WERI-Rb-1 (cell line): Measurements from ENCODE around the gene NES.

ENCODE experiments used
- DNase-seq: peaks from one replicate; pipeline ENCODE4 v3.0.0-alpha.2; 2020
- H3K27ac ChIP-seq: fragments of 250-450 bp; sonication (Bioruptor Pico); 2 replicates; pipeline ENCODE4 v1.5.1; 2020; ENCODE audit warnings: mild to moderate bottlenecking, moderate library complexity
- H3K27me3 ChIP-seq: fragments of 250-450 bp; sonication (Bioruptor Pico); 2 replicates; pipeline ENCODE4 v1.5.1; 2021; ENCODE audit warnings: mild to moderate bottlenecking, low read depth, moderate library complexity; ENCODE audit not compliant: insufficient read depth, severe bottlenecking
- H3K36me3 ChIP-seq: fragments of 250-450 bp; sonication (Bioruptor Pico); 2 replicates; pipeline ENCODE4 v1.5.1; 2020; ENCODE audit warnings: mild to moderate bottlenecking, moderate library complexity
- H3K4me3 ChIP-seq: 2 replicates; pipeline ENCODE4 v1.5.1; 2011; ENCODE audit warnings: low read depth, mild to moderate bottlenecking, control low read depth, low read length
- H3K9me3 ChIP-seq: fragments of 250-450 bp; sonication (Bioruptor Pico); 2 replicates; pipeline ENCODE4 v1.5.1; 2021; ENCODE audit warnings: mild to moderate bottlenecking, moderate library complexity; ENCODE audit not compliant: severe bottlenecking
- TF ChIP-seq, protein P1 (sequence below): IDR thresholded peaks from 2 replicates; pipeline ENCODE4 v1.5.1; 2011; ENCODE audit warnings: low read depth, mild to moderate bottlenecking, control low read depth, inconsistent platforms, low read length

The NES gene

DNA sequence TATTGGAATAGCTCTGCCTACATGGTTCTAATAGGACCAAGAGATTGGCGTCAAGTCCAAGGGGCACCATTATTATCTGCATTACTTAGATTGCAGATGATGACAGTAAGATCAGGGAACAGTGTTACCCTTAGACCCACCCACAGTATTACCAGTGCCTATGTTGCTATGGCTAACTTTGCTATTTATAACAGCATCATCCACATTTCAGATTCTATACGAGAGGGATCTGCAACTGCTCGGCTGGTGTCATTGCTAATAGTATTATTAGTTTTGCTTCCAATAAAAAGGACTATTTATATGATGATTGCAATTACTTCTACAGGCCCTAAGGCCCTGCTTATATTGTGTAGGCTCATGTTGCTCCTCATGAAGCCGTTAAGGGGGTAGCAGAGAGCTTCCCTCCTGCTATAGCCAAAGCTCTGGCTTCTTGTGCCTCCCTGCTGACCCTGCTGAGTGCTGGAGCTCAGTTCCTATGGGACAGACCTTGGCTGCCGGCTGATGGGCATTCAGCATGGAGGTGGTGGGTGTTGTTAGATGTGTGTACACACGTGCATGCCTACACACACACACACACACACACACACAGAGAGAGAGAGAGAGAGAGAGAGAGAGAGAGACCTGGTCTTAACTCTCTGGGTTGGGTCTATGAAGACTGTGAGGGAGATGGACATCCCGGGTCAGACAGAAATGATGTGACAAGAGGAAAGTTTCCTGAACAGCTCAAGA lies 34.0 kb downstream of the NES start:
- H3K9me3 ChIP-seq: no peaks in the 10 kb centered on the region
- H3K27me3 ChIP-seq: peaks cover 5% of the 10 kb centered on the region

DNA sequence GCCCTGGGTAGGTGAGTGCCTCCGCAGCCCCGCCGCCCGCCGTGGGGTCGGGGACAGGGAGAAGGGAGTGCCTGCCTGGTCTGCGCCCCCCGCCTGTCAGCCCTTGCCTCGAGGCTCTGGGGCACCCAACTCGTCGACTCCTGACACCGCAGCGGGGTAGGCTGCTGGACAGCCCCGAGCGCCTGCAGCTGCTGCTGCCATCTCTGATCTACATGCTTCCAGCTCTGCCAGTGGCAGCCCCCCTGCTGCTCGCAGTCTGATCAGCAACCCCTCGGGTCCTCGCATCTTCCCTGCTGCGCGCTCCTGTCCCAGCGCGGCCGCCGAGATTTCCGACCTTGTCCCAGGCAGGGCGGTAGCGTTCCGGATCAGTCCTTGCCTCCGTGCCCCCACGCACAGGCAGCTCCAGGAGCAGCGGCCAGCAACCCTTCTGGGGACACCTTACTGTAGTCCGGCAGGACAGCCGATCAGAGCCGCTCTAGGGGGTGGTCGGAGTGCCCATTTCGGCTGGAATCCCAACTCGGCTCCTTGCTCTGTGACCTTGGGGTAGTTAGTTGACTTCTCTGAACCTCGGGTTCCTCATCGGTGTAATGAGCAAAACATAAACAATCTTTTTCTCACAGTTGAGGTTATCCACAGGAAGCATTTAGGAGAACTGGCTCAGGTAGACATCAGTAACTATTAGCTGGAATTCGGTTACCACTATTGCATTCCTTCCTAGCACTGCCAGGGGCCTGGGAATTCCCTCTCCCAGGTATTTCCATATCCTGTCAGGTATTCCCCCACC lies 34.8 kb downstream of the NES start:
- peak overlapping the region; percentile 49 for H3K4me3 ChIP-seq
- H3K9me3 ChIP-seq: no peaks in the 10 kb centered on the region
- no peak for DNase-seq
- H3K27me3 ChIP-seq: peaks cover 5% of the 10 kb centered on the region
- TF ChIP-seq, protein P1, sequence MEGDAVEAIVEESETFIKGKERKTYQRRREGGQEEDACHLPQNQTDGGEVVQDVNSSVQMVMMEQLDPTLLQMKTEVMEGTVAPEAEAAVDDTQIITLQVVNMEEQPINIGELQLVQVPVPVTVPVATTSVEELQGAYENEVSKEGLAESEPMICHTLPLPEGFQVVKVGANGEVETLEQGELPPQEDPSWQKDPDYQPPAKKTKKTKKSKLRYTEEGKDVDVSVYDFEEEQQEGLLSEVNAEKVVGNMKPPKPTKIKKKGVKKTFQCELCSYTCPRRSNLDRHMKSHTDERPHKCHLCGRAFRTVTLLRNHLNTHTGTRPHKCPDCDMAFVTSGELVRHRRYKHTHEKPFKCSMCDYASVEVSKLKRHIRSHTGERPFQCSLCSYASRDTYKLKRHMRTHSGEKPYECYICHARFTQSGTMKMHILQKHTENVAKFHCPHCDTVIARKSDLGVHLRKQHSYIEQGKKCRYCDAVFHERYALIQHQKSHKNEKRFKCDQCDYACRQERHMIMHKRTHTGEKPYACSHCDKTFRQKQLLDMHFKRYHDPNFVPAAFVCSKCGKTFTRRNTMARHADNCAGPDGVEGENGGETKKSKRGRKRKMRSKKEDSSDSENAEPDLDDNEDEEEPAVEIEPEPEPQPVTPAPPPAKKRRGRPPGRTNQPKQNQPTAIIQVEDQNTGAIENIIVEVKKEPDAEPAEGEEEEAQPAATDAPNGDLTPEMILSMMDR: 0 out of 2 replicates have a peak, but pooled peaks have one; percentile 0
- no peaks in the 10 kb centered on the region for H3K36me3 ChIP-seq
- H3K27ac ChIP-seq: no peak overlapping the region

More for the DNA sequence above, 34.0 kb downstream of the NES start:
- TF ChIP-seq, protein P1: peak; percentile 11; the same call in 1 of the 2 replicates
- no peak for DNase-seq
- H3K4me3 ChIP-seq: no peak overlapping the region
- no peaks in the 10 kb centered on the region for H3K36me3 ChIP-seq
- H3K27ac ChIP-seq: no peak overlapping the region

DNA sequence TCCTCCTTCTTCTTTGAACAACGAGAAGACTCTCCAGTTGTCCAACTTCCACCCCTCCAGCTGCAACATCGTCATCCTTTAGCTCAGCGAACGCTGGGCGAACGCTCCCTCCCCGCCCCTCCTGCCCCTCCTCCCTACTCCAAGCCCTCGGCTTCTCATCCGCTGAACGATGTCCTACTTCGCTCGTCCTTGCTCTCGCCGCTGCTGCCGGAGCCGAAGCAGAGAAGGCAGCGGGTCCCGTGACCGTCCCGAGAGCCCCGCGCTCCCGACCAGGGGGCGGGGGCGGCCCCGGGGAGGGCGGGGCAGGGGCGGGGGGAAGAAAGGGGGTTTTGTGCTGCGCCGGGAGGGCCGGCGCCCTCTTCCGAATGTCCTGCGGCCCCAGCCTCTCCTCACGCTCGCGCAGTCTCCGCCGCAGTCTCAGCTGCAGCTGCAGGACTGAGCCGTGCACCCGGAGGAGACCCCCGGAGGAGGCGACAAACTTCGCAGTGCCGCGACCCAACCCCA lies 35.4 kb downstream of the NES start, which contains the start of gene BCAN:
BCAN (plus strand) TSS at position 357 of the 504 bp plus-strand sequence. CDS start 3,938 bp downstream, outside the sequence.
- Histone ChIP-seq H3K36me3 (no peaks in the 10 kb centered on the region), H3K27ac (no peak within 1 kb of the TSS), H3K9me3 (no peaks in the 10 kb centered on the region), H3K27me3 (peaks cover 5% of the 10 kb centered on the region), H3K4me3 (peak within 1 kb of the TSS; percentile 49)
- TF ChIP-seq, protein P1: peak; percentile 10; the same call in 1 of the 2 replicates
- peak; percentile 87 for DNase-seq

DNA sequence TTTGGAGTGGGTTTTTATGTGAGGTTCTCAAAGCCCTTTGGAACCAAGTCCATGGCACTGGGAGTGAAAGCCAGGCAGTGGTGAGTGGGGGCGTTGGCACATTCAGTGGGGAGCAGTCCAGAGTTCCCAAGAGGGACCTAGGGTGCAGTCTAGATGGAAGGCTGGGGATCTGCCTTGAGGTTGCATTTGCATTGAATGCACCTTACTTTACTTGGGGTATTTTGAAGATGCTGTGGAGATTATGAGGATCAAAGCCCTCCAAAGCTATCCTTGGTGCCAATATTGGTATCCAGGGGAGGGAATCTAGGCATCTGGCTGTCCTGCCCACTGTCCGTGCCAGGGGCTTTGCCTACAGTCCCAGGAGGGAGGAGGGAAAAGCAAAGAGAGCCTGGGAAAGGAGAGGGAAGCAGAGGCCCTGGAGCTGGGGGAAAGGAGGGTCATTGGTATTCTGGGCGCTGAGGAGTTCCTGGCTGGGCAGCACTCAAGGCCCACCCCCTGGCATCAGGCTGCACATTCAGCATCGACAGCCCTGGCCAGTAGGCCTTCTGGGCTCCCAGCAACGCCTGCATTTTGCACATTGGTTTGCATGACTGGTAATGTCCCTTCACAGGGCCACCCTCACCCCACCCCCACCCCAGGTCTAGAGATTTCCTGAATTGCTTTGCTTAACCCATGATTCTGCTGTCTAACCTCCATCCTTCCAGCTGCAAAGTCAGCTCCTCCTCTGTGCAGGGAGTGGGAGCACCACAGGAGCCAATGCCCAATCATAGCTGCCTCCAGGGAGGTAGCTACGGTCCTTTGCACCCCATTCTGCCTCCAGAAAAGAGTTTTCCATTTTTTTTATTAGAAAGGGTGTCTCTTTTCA lies 36.1 kb downstream of the NES start:
- Histone ChIP-seq H3K9me3 (no peaks in the 10 kb centered on the region), H3K36me3 (no peaks in the 10 kb centered on the region), H3K27ac (no peak overlapping the region), H3K4me3 (peak overlapping the region; percentile 49), H3K27me3 (peaks cover 5% of the 10 kb centered on the region)
- TF ChIP-seq, protein P1: no peak
- no peak for DNase-seq

DNA sequence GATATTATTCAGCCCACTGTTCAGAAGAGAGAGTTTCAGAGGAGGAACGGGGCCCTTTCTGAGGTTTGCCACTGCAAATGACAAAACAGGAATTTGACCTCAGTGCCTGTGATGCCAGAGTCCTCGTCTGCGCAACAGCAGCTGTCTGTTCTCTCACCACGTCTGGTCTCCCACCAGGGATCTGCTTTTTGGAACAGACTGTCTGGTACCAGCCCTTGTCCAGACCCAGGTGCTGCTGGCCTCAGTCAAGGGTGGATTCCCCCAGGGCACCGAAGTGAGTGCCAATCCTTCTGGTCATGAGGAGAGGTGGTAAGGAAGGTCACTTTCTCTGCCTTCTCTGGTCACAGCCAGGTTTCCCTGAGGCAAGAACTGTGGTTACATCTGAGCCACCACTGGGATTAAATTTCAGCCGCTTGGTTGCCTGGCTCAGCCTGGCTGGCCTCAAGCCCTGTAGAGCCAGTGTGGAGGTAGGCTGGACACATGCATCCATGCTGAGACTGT lies 37.6 kb downstream of the NES start:
- Histone ChIP-seq H3K27ac (no peak overlapping the region), H3K4me3 (no peak overlapping the region), H3K9me3 (no peaks in the 10 kb centered on the region), H3K27me3 (peaks cover 5% of the 10 kb centered on the region), H3K36me3 (no peaks in the 10 kb centered on the region)
- no peak for DNase-seq
- TF ChIP-seq, protein P1: no peak
